HEK293 (cell line): ENCODE results near the gene DCAF10.

ENCODE experiments used
- BCL11A ChIP-seq: fragments of 450-650 bp; formaldehyde crosslinking; IDR thresholded peaks from 2 replicates; pipeline ENCODE4 v1.5.1; 2016; ENCODE audit warnings: low read depth, missing biosample characterization, missing genetic modification characterization
- GLI2 ChIP-seq: fragments of 450-650 bp; formaldehyde crosslinking; IDR thresholded peaks from 2 replicates; pipeline ENCODE4; 2017; ENCODE audit warnings: missing biosample characterization, missing genetic modification characterization, low read depth, borderline replicate concordance
- MZF1 ChIP-seq: fragments of 450-650 bp; formaldehyde crosslinking; IDR thresholded peaks from 2 replicates; pipeline ENCODE4 v1.5.1; 2017; ENCODE audit warnings: missing biosample characterization, missing genetic modification characterization, borderline replicate concordance
- REPIN1 ChIP-seq: fragments of 450-650 bp; formaldehyde crosslinking; IDR thresholded peaks from 2 replicates; pipeline ENCODE4 v1.5.1; 2017; ENCODE audit warnings: missing biosample characterization, missing genetic modification characterization, low read depth
- ZFP41 ChIP-seq: fragments of 450-650 bp; formaldehyde crosslinking; IDR thresholded peaks from 2 replicates; pipeline ENCODE4 v1.5.1; 2016; ENCODE audit warnings: missing biosample characterization, missing genetic modification characterization, borderline replicate concordance
- ZNF112 ChIP-seq: fragments of 450-650 bp; formaldehyde crosslinking; IDR thresholded peaks from 2 replicates; pipeline ENCODE4 v1.5.0; 2017; ENCODE audit warnings: missing biosample characterization, missing genetic modification characterization
- ZNF132 ChIP-seq: fragments of 450-650 bp; formaldehyde crosslinking; IDR thresholded peaks from 2 replicates; pipeline ENCODE4 v1.5.1; 2017; ENCODE audit warnings: missing biosample characterization, missing genetic modification characterization, borderline replicate concordance
- ZNF133 ChIP-seq: fragments of 450-650 bp; formaldehyde crosslinking; IDR thresholded peaks from 2 replicates; pipeline ENCODE4 v1.5.1; 2016; ENCODE audit warnings: missing biosample characterization, missing genetic modification characterization
- ZNF140 ChIP-seq: fragments of 450-650 bp; formaldehyde crosslinking; IDR thresholded peaks from 2 replicates; pipeline ENCODE4 v1.5.1; 2016; ENCODE audit warnings: missing biosample characterization, missing genetic modification characterization
- ZNF146 ChIP-seq: fragments of 450-650 bp; formaldehyde crosslinking; IDR thresholded peaks from 2 replicates; pipeline ENCODE4 v1.5.1; 2016; ENCODE audit warnings: missing biosample characterization, missing genetic modification characterization
- ZNF155 ChIP-seq: fragments of 450-650 bp; formaldehyde crosslinking; IDR thresholded peaks from 2 replicates; pipeline ENCODE4 v1.5.1; 2016; ENCODE audit warnings: missing biosample characterization, missing genetic modification characterization
- ZNF175 ChIP-seq: fragments of 450-650 bp; formaldehyde crosslinking; IDR thresholded peaks from 2 replicates; pipeline ENCODE4 v1.5.1; 2016; ENCODE audit warnings: missing biosample characterization, missing genetic modification characterization
- ZNF239 ChIP-seq: fragments of 450-650 bp; formaldehyde crosslinking; IDR thresholded peaks from 2 replicates; pipeline ENCODE4 v1.5.1; 2016; ENCODE audit warnings: missing biosample characterization, missing genetic modification characterization
- ZNF350 ChIP-seq: fragments of 450-650 bp; formaldehyde crosslinking; IDR thresholded peaks from 2 replicates; pipeline ENCODE4 v1.5.0; 2017; ENCODE audit warnings: missing biosample characterization, mild to moderate bottlenecking, missing genetic modification characterization
- ZNF354C ChIP-seq: fragments of 450-650 bp; formaldehyde crosslinking; IDR thresholded peaks from 2 replicates; pipeline ENCODE4 v1.5.1; 2016; ENCODE audit warnings: missing biosample characterization, missing genetic modification characterization, low read depth, borderline replicate concordance
- ZNF366 ChIP-seq: fragments of 450-650 bp; formaldehyde crosslinking; conservative IDR thresholded peaks from 2 replicates; pipeline ENCODE4 v1.5.1; 2016; ENCODE audit warnings: missing biosample characterization, missing genetic modification characterization
- ZNF48 ChIP-seq: fragments of 450-650 bp; formaldehyde crosslinking; IDR thresholded peaks from 2 replicates; pipeline ENCODE4 v1.5.1; 2016; ENCODE audit warnings: missing biosample characterization, missing genetic modification characterization
- ZNF549 ChIP-seq: fragments of 450-650 bp; IDR thresholded peaks from 2 replicates; pipeline ENCODE4 v1.5.1; 2018; ENCODE audit warnings: missing biosample characterization, missing genetic modification characterization, mild to moderate bottlenecking, inconsistent platforms, moderate library complexity
- ZNF558 ChIP-seq: fragments of 450-650 bp; formaldehyde crosslinking; IDR thresholded peaks from 2 replicates; pipeline ENCODE4 v1.5.1; 2016; ENCODE audit warnings: missing biosample characterization, missing genetic modification characterization
- ZNF560 ChIP-seq: fragments of 450-650 bp; formaldehyde crosslinking; IDR thresholded peaks from 2 replicates; pipeline ENCODE4 v1.5.1; 2017; ENCODE audit warnings: missing biosample characterization, missing genetic modification characterization, borderline replicate concordance
- ZNF585B ChIP-seq: fragments of 450-650 bp; formaldehyde crosslinking; IDR thresholded peaks from 2 replicates; pipeline ENCODE4 v1.5.1; 2016; ENCODE audit warnings: missing biosample characterization, missing genetic modification characterization
- ZNF621 ChIP-seq: fragments of 450-650 bp; formaldehyde crosslinking; IDR thresholded peaks from 2 replicates; pipeline ENCODE4 v1.5.1; 2017; ENCODE audit warnings: missing biosample characterization, missing genetic modification characterization
- ZNF629 ChIP-seq: fragments of 450-650 bp; formaldehyde crosslinking; IDR thresholded peaks from 2 replicates; pipeline ENCODE4 v1.5.1; 2017; ENCODE audit warnings: missing biosample characterization, missing genetic modification characterization
- ZNF707 ChIP-seq: fragments of 450-650 bp; formaldehyde crosslinking; IDR thresholded peaks from 2 replicates; pipeline ENCODE4 v1.5.1; 2016; ENCODE audit warnings: missing biosample characterization, missing genetic modification characterization
- ZNF76 ChIP-seq: fragments of 450-650 bp; formaldehyde crosslinking; IDR thresholded peaks from 2 replicates; pipeline ENCODE4; 2016; ENCODE audit warnings: low read depth, missing biosample characterization, missing genetic modification characterization, borderline replicate concordance
- ZSCAN16 ChIP-seq: fragments of 450-650 bp; formaldehyde crosslinking; IDR thresholded peaks from 2 replicates; pipeline ENCODE4 v1.5.1; 2016; ENCODE audit warnings: missing biosample characterization, missing genetic modification characterization
- TF ChIP-seq, protein P1 (sequence below): fragments of 450-650 bp; formaldehyde crosslinking; IDR thresholded peaks from 2 replicates; pipeline ENCODE4 v1.5.1; 2016; ENCODE audit warnings: missing biosample characterization, missing genetic modification characterization
- TF ChIP-seq, protein P2 (sequence below): fragments of 450-650 bp; formaldehyde crosslinking; IDR thresholded peaks from 2 replicates; pipeline ENCODE4 v1.5.1; 2016; ENCODE audit warnings: missing biosample characterization, missing genetic modification characterization
- TF ChIP-seq, protein P3 (sequence below): fragments of 450-650 bp; formaldehyde crosslinking; IDR thresholded peaks from 2 replicates; pipeline ENCODE4 v1.5.1; 2016; ENCODE audit warnings: missing biosample characterization, missing genetic modification characterization
- TF ChIP-seq, protein P4 (sequence below): fragments of 450-650 bp; IDR thresholded peaks from 2 replicates; pipeline ENCODE4 v1.5.1; 2018; ENCODE audit warnings: missing biosample characterization, mild to moderate bottlenecking, missing genetic modification characterization
- TF ChIP-seq, protein P5 (sequence below): fragments of 450-650 bp; formaldehyde crosslinking; IDR thresholded peaks from 2 replicates; pipeline ENCODE4 v1.5.1; 2016; ENCODE audit warnings: missing biosample characterization, missing genetic modification characterization
- TF ChIP-seq, protein P6 (sequence below): fragments of 450-650 bp; formaldehyde crosslinking; IDR thresholded peaks from 2 replicates; pipeline ENCODE4 v1.5.1; 2016; ENCODE audit warnings: missing biosample characterization, missing genetic modification characterization

Gene DCAF10

DNA sequence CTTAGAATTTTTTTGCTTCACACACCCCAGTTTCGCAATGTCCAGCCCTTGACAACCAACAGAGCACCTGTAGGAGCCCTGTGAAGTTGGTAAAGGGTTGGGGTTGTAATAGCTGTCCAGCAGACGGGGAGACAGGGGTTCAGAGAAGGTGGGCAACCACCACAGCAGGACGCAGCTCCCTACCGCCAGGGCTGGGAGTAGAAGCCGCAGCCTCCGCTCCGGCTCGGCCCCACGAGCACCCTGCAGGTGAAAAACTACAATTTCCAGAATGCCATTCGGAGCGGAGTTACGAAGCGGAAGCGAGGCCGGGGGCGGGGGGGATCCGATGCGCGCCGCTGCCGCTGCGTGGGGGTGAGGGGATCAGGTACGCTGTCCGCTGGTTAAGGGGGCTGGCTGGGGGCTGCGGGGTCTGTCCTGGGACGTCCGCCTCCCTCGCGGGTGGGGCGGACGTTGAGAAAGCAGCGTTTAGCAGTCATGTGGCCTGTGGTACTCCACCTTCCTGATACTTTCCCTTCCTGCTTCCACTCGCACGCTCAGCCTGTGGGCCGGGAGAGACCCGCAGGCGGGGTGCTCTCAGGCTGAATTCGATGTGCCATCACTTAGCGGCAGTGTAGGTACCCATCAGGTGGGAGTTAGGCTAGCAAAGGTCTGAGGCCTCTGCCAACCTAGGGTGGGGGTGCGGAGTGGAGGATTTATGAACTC is 47.0 kb upstream of the DCAF10 start, which contains the start of gene TRMT10B (continued):
- TF ChIP-seq ZNF175 (no peak), ZNF146 (tag by site-specific recombination) (no peak), ZNF354C (no peak), GLI2 (no peak), ZSCAN16 (no peak), ZNF155 (tag by site-specific recombination) (no peak), ZNF239 (no peak), ZNF76 (tag by site-specific recombination) (peak; percentile 76), ZNF140 (no peak), ZNF350 (no peak), ZNF558 (tag by site-specific recombination) (no peak), ZNF629 (tag by site-specific recombination) (no peak), ZNF585B (tag by site-specific recombination) (no peak), ZNF366 (tag by site-specific recombination) (no peak), ZNF133 (no peak), ZFP41 (tag by site-specific recombination) (no peak), ZNF707 (tag by site-specific recombination) (no peak), REPIN1 (no peak), MZF1 (tag by site-specific recombination) (no peak), BCL11A (tag by site-specific recombination) (no peak), ZNF112 (tag by site-specific recombination) (no peak), ZNF621 (tag by site-specific recombination) (no peak), ZNF48 (tag by site-specific recombination) (no peak), ZNF132 (no peak), ZNF549 (tag by site-specific recombination) (no peak), ZNF560 (peak; percentile 39; the same call in 1 of the 2 replicates)
- TF ChIP-seq, protein P1, sequence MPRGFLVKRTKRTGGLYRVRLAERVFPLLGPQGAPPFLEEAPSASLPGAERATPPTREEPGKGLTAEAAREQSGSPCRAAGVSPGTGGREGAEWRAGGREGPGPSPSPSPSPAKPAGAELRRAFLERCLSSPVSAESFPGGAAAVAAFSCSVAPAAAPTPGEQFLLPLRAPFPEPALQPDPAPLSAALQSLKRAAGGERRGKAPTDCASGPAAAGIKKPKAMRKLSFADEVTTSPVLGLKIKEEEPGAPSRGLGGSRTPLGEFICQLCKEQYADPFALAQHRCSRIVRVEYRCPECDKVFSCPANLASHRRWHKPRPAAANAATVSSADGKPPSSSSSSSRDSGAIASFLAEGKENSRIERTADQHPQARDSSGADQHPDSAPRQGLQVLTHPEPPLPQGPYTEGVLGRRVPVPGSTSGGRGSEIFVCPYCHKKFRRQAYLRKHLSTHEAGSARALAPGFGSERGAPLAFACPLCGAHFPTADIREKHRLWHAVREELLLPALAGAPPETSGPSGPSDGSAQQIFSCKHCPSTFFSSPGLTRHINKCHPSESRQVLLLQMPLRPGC (tag by site-specific recombination) = no peak
- TF ChIP-seq, protein P2, sequence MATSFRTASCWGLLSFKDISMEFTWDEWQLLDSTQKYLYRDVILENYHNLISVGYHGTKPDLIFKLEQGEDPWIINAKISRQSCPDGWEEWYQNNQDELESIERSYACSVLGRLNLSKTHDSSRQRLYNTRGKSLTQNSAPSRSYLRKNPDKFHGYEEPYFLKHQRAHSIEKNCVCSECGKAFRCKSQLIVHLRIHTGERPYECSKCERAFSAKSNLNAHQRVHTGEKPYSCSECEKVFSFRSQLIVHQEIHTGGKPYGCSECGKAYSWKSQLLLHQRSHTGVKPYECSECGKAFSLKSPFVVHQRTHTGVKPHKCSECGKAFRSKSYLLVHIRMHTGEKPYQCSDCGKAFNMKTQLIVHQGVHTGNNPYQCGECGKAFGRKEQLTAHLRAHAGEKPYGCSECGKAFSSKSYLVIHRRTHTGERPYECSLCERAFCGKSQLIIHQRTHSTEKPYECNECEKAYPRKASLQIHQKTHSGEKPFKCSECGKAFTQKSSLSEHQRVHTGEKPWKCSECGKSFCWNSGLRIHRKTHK (tag by site-specific recombination) = no peak
- TF ChIP-seq, protein P3, sequence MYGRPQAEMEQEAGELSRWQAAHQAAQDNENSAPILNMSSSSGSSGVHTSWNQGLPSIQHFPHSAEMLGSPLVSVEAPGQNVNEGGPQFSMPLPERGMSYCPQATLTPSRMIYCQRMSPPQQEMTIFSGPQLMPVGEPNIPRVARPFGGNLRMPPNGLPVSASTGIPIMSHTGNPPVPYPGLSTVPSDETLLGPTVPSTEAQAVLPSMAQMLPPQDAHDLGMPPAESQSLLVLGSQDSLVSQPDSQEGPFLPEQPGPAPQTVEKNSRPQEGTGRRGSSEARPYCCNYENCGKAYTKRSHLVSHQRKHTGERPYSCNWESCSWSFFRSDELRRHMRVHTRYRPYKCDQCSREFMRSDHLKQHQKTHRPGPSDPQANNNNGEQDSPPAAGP (tag by site-specific recombination) = no peak
- TF ChIP-seq, protein P4, sequence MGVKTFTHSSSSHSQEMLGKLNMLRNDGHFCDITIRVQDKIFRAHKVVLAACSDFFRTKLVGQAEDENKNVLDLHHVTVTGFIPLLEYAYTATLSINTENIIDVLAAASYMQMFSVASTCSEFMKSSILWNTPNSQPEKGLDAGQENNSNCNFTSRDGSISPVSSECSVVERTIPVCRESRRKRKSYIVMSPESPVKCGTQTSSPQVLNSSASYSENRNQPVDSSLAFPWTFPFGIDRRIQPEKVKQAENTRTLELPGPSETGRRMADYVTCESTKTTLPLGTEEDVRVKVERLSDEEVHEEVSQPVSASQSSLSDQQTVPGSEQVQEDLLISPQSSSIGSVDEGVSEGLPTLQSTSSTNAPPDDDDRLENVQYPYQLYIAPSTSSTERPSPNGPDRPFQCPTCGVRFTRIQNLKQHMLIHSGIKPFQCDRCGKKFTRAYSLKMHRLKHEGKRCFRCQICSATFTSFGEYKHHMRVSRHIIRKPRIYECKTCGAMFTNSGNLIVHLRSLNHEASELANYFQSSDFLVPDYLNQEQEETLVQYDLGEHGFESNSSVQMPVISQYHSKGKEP (tag by site-specific recombination) = no peak
- TF ChIP-seq, protein P5, sequence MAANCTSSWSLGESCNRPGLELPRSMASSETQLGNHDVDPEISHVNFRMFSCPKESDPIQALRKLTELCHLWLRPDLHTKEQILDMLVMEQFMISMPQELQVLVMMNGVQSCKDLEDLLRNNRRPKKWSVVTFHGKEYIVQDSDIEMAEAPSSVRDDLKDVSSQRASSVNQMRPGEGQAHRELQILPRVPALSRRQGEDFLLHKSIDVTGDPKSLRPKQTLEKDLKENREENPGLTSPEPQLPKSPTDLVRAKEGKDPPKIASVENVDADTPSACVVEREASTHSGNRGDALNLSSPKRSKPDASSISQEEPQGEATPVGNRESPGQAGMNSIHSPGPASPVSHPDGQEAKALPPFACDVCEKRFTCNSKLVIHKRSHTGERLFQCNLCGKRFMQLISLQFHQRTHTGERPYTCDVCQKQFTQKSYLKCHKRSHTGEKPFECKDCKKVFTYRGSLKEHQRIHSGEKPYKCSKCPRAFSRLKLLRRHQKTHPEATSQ = no peak
- TF ChIP-seq, protein P6, sequence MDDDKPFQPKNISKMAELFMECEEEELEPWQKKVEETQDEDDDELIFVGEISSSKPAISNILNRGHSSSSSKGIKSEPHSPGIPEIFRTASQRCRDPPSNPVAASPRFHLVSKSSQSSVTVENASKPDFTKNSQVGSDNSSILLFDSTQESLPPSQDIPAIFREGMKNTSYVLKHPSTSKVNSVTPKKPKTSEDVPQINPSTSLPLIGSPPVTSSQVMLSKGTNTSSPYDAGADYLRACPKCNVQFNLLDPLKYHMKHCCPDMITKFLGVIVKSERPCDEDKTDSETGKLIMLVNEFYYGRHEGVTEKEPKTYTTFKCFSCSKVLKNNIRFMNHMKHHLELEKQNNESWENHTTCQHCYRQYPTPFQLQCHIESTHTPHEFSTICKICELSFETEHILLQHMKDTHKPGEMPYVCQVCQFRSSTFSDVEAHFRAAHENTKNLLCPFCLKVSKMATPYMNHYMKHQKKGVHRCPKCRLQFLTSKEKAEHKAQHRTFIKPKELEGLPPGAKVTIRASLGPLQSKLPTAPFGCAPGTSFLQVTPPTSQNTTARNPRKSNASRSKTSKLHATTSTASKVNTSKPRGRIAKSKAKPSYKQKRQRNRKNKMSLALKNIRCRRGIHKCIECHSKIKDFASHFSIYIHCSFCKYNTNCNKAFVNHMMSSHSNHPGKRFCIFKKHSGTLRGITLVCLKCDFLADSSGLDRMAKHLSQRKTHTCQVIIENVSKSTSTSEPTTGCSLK = no peak
